Keratinocyte (primary cell): ENCODE data around the gene INVS. TPM values are rescaled to one million over a fixed set of nuclear protein-coding genes. Genes with fewer than 3 reads are reported as not detected.

Experiments used
- DNase-seq: peaks from one replicate; pipeline ENCODE4 v3.0.0-alpha.2; 2011; ENCODE audit warnings: low read depth, missing footprints, low spot score
- FAIRE-seq: peaks from 2 replicates; lab custom pipeline; 2011; peaks lifted over from hg19 to GRCh38; lab: Jason Lieb, UNC
- H2AFZ ChIP-seq: 2 replicates; pipeline ENCODE4 v1.6.0; 2012; ENCODE audit warnings: low read length, control low read depth, inconsistent platforms; ENCODE audit not compliant: control insufficient read depth
- H3K27ac ChIP-seq: 2 replicates; pipeline ENCODE4 v1.5.1; 2011; ENCODE audit warnings: low read length; ENCODE audit not compliant: control insufficient read depth, insufficient read depth
- H3K27me3 ChIP-seq: 3 replicates; pipeline ENCODE4 v1.6.0; 2011; ENCODE audit warnings: low read length; ENCODE audit not compliant: control insufficient read depth, insufficient read depth; ENCODE audit errors: extremely low read depth
- H3K36me3 ChIP-seq, 2 experiments: 2 replicates in 1 of 2; 3 replicates in 1 of 2; pipeline ENCODE4 v1.5.1; 2011; ENCODE audit warnings: low read length in 2 of 2, mild to moderate bottlenecking in 1 of 2; ENCODE audit not compliant: control insufficient read depth in 2 of 2, insufficient read depth in 2 of 2; ENCODE audit errors: extremely low read depth in 1 of 2
- H3K4me1 ChIP-seq: 3 replicates; pipeline ENCODE4 v1.5.1; 2011; ENCODE audit warnings: low read length; ENCODE audit not compliant: control insufficient read depth, insufficient read depth; ENCODE audit errors: extremely low read depth
- H3K4me2 ChIP-seq: 3 replicates; pipeline ENCODE4 v1.6.0; 2011; ENCODE audit warnings: low read depth, low read length; ENCODE audit not compliant: control insufficient read depth, insufficient read depth; ENCODE audit errors: extremely low read depth
- H3K4me3 ChIP-seq, 3 experiments: fragments of 200-600 bp in 1 of 3; sonication (generic) in 1 of 3; 2 replicates in 2 of 3; 3 replicates in 1 of 3; pipeline ENCODE4 v1.5.1; 2011 to 2016; ENCODE audit warnings: low read length in 3 of 3, mild to moderate bottlenecking in 3 of 3, control low read depth in 2 of 3, inconsistent platforms in 1 of 3, low read depth in 1 of 3, mixed read lengths in 1 of 3, mixed run types in 1 of 3, moderate library complexity in 1 of 3; ENCODE audit not compliant: control insufficient read depth in 2 of 3, insufficient read depth in 2 of 3; ENCODE audit errors: extremely low read depth in 1 of 3
- H3K79me2 ChIP-seq: 2 replicates; pipeline ENCODE4 v1.6.0; 2012; ENCODE audit warnings: low read length; ENCODE audit not compliant: control insufficient read depth, insufficient read depth
- H3K9ac ChIP-seq: 3 replicates; pipeline ENCODE4 v1.6.0; 2011; ENCODE audit warnings: low read length; ENCODE audit not compliant: control insufficient read depth, insufficient read depth; ENCODE audit errors: extremely low read depth
- H3K9me1 ChIP-seq: 3 replicates; pipeline ENCODE4 v1.6.0; 2011; ENCODE audit warnings: low read length; ENCODE audit not compliant: control insufficient read depth, insufficient read depth; ENCODE audit errors: extremely low read depth
- H3K9me3 ChIP-seq: 2 replicates; pipeline ENCODE4 v1.5.1; 2012; ENCODE audit warnings: low read depth, low read length; ENCODE audit not compliant: control insufficient read depth
- H4K20me1 ChIP-seq: 3 replicates; pipeline ENCODE4 v1.6.0; 2011; ENCODE audit warnings: low read length; ENCODE audit not compliant: control insufficient read depth, insufficient read depth; ENCODE audit errors: extremely low read depth
- CTCF ChIP-seq, 3 experiments: IDR thresholded peaks in 1 of 3; conservative IDR thresholded peaks in 1 of 3; optimal IDR thresholded peaks in 1 of 3; 2 replicates in 2 of 3; 3 replicates in 1 of 3; pipeline versions ENCODE3 to v1.5.1; 2011; ENCODE audit warnings: low read length in 3 of 3, mild to moderate bottlenecking in 3 of 3, moderate library complexity in 2 of 3, control low read depth in 1 of 3, inconsistent platforms in 1 of 3; ENCODE audit not compliant: insufficient read depth in 2 of 3; ENCODE audit errors: extremely low read depth in 1 of 3
- EZH2 ChIP-seq: IDR thresholded peaks from one replicate; pipeline ENCODE4 v1.6.1; 2012; ENCODE audit warnings: inconsistent platforms, mild to moderate bottlenecking, low read length, moderate library complexity
- dilution Hi-C: fragments of 300-500 bp; cut with MboI; formaldehyde crosslinking; loops from one replicate; pipeline ENCODE4 v1.7.0; 2020; ENCODE audit warnings: low sequenced_read_pairs; ENCODE audit not compliant: extremely low pct_ligation_motif_present
- polyA plus RNA-seq, 5 experiments: library from polyadenylated mRNA; depleted of rRNA in 3 of 5; stranded (reverse) in 3 of 5; stranded (forward) in 1 of 5; unstranded in 1 of 5; fragments of >200 nt; gene quantifications; 1 replicate in 1 of 5; 2 replicates in 3 of 5; 3 replicates in 1 of 5; pipeline versions ENCODE4 v1.2.1 to v1.2.3, GENCODE V29; 2011 to 2012; ENCODE audit warnings: missing spikeins in 2 of 5, low read depth in 1 of 5, low replicate concordance in 1 of 5

Gene INVS
- polyA plus RNA-seq, 1 donor (not counting 4 experiments of a cell fraction or from before 2014, with no cell fraction given), result 21.1 TPM

- Histone ChIP-seq H3K27me3 (no peaks in the 10 kb centered on the region), H3K79me2 (no peaks in the 10 kb centered on the region), H3K4me3 (no peak overlapping the region), H3K27ac (no peak overlapping the region), H3K36me3 (no peaks in the 10 kb centered on the region), H2AFZ (no peak overlapping the region), H3K4me1 (no peaks in the 10 kb centered on the region), H3K9me1 (no peaks in the 10 kb centered on the region), H3K9ac (no peak overlapping the region), H3K4me2 (no peak overlapping the region), H4K20me1 (no peaks in the 10 kb centered on the region), H3K9me3 (no peaks in the 10 kb centered on the region)
- dilution Hi-C loops, result no loop called here
- DNase-seq (no peak), FAIRE-seq (no peak)
- TF ChIP-seq CTCF (optimal IDR thresholded peaks at IDR 0.05 in 1 of 3, IDR thresholded peaks at IDR 0.05 in 1 of 3, conservative IDR thresholded peaks at IDR 0.05 in 1 of 3; ENCODE audit: extremely low read depth in 1 of 3, insufficient read depth in 2 of 3, low read length in 3 of 3) (no peak), EZH2 (no peak)
Observed at GRCh38 chr9:100206899-100207298, 107.9 kb downstream of the INVS start.

DNA sequence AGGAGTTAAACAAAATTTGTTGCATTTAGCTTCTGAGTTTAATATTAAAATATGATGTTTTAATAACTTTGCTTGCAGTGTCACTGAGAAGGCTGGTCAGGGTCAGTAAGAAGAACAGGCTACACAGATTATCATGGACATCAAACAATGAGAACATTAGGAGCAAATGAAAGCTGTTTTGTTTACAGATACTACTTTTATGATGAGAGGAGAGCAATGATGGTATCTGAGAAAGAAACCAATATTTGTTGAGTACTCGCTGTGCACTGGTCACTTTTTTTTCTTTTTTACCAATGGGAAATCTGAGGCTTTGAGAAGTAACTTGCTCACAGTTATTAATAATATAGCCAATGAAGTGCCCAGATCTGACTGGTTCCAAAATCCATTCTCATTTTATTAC lies 109.6 kb downstream of the INVS start:
- DNase-seq, result no peak
- Histone ChIP-seq H3K9ac (no peak overlapping the region), H3K4me3 (no peak overlapping the region), H4K20me1 (no peaks in the 10 kb centered on the region), H2AFZ (no peak overlapping the region), H3K27ac (no peak overlapping the region), H3K79me2 (no peaks in the 10 kb centered on the region), H3K9me3 (no peaks in the 10 kb centered on the region), H3K36me3 (no peaks in the 10 kb centered on the region), H3K4me2 (no peak overlapping the region), H3K27me3 (no peaks in the 10 kb centered on the region), H3K9me1 (no peaks in the 10 kb centered on the region), H3K4me1 (no peaks in the 10 kb centered on the region)
- no peak for FAIRE-seq
- TF ChIP-seq EZH2 (no peak), CTCF (optimal IDR thresholded peaks at IDR 0.05 in 1 of 3, IDR thresholded peaks at IDR 0.05 in 1 of 3, conservative IDR thresholded peaks at IDR 0.05 in 1 of 3; ENCODE audit: extremely low read depth in 1 of 3, insufficient read depth in 2 of 3, low read length in 3 of 3) (no peak)
- dilution Hi-C loops, result no loop called here
